ENCODE data around the gene PLA2G1B.
A peak's percentile ranks its signal among the peaks of the same experiment; 100 is the strongest.

Gene PLA2G1B

DNA sequence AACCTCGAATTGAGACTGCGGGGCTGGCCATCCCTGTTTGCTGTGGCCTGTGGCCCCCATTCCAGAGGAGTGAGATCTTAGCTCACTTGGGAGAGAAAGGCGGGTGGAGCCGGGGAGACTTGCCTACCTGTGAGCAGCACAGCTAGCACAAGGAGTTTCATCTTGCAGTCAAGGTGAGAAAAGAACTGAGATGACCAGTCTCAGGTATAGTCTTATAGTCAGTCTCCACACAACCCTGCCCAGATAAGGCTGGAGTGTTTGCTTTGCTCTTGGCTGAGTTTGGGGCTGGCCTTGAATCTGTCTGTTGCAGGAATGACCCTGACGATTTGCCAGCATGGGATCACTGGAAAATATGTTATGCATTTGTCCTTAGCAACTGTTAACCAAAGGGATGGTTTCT is at the start of gene PLA2G1B:
Gene PLA2G1B (minus strand): TSS at position 187 of the 400 bp plus-strand sequence. CDS start 26 bp downstream, at position 161.
- Mint-ChIP-seq H3K9me3 (no peaks in the 10 kb centered on the region), H3K27ac (no peak within 1 kb of the TSS), H3K27me3 (ENCODE audit: low read depth, poor library complexity) (peaks cover 50% of the 10 kb centered on the region), H3K4me1 (peaks cover 11% of the 10 kb centered on the region), H3K4me3 (no peak within 1 kb of the TSS), H3K36me3 (ENCODE audit: low read depth) (no peaks in the 10 kb centered on the region)
- TF ChIP-seq, protein P1, sequence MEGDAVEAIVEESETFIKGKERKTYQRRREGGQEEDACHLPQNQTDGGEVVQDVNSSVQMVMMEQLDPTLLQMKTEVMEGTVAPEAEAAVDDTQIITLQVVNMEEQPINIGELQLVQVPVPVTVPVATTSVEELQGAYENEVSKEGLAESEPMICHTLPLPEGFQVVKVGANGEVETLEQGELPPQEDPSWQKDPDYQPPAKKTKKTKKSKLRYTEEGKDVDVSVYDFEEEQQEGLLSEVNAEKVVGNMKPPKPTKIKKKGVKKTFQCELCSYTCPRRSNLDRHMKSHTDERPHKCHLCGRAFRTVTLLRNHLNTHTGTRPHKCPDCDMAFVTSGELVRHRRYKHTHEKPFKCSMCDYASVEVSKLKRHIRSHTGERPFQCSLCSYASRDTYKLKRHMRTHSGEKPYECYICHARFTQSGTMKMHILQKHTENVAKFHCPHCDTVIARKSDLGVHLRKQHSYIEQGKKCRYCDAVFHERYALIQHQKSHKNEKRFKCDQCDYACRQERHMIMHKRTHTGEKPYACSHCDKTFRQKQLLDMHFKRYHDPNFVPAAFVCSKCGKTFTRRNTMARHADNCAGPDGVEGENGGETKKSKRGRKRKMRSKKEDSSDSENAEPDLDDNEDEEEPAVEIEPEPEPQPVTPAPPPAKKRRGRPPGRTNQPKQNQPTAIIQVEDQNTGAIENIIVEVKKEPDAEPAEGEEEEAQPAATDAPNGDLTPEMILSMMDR (IDR thresholded peaks at IDR 0.05), result no peak
- no peak for DNase-seq

DNA sequence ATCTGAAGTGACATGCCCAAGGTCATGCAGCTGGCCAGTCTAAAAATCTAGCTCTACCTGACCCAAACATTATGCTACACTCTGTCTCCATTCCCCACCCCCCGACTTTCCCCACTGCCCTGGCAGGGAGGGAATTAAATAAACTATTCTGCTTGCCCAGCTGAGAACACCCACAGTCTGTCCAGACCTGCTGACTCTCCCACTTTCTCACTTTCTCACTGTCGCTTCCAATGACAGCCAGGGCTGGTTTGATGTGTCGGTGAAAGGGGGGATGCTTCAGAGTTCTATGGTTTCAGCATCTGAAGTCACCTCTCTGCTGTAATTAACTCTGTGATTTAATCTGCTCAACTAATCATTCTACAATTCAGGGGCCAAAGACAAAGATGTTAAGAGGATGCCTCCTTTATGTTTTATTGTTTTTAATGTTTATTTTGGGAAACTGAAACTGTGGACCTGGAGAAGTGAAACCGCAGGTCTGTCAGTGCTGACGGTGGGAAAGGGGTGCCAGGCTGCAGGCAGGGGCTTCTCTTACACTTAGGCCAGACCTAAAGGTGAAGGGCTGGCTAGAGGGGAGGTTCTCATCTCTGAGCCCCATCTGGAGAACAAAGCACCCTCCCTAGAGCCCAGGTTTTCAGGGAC is 49.5 kb upstream of the PLA2G1B start:
- DNase-seq, result no peak
- peak overlapping the region; percentile 29 for H3K4me3 Mint-ChIP-seq
- peaks cover 38% of the 10 kb centered on the region for H3K4me1 Mint-ChIP-seq
- H3K36me3 Mint-ChIP-seq (ENCODE audit: low read depth), result no peaks in the 10 kb centered on the region
- peaks cover 4% of the 10 kb centered on the region for H3K9me3 Mint-ChIP-seq
- TF ChIP-seq, protein P1 (IDR thresholded peaks at IDR 0.05), result no peak
- H3K27ac Mint-ChIP-seq, result peak overlapping the region; percentile 10
- peaks cover 14% of the 10 kb centered on the region for H3K27me3 Mint-ChIP-seq (ENCODE audit: low read depth, poor library complexity)

DNA sequence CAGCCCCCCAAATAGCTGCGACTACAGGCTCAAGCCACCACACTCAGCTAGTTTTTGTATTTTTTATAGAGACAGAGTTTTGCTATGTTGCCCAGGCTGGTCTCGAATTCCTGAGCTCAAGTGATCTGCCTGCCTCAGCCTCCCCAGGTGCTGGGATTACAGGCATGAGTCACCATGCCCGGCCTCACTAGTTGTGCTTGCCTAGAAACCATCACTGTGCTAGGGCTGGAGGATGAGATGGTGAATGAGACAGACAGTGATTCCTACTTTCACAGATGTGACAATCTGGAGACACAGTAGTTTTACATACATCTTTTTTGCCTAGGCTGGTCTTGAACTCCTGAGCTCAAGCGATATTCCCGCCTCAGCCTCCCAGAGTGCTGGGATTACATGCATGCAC is 48.8 kb upstream of the PLA2G1B start:
- no peak overlapping the region for H3K27ac Mint-ChIP-seq
- TF ChIP-seq, protein P1 (IDR thresholded peaks at IDR 0.05), result no peak
- H3K4me1 Mint-ChIP-seq, result peaks cover 32% of the 10 kb centered on the region
- no peak for DNase-seq
- no peak overlapping the region for H3K4me3 Mint-ChIP-seq
- H3K9me3 Mint-ChIP-seq, result peaks cover 4% of the 10 kb centered on the region
- peaks cover 20% of the 10 kb centered on the region for H3K27me3 Mint-ChIP-seq (ENCODE audit: low read depth, poor library complexity)
- no peaks in the 10 kb centered on the region for H3K36me3 Mint-ChIP-seq (ENCODE audit: low read depth)

DNA sequence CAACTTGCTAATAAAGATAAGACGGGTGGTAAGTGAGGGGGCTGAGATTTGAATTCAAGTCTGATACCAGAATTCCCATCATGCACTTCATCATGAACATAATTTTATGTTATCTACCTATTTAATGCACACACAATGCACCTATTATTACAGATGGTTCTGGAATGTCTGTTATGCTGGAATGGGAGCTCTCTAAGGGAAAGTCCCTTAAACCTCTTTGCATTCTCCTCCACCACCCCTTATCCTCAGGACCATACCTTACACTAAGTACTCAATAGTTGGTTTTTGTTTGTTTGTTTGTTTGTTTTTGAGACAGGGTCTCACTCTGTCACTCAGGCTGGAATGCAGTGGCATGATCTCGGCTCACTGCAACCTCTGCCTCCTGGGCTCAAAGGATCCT is 48.4 kb upstream of the PLA2G1B start:
- Mint-ChIP-seq H3K36me3 (ENCODE audit: low read depth) (no peaks in the 10 kb centered on the region), H3K4me1 (peaks cover 31% of the 10 kb centered on the region), H3K27ac (peak overlapping the region; percentile 68), H3K4me3 (no peak overlapping the region), H3K27me3 (ENCODE audit: low read depth, poor library complexity) (peaks cover 24% of the 10 kb centered on the region), H3K9me3 (peaks cover 4% of the 10 kb centered on the region)
- TF ChIP-seq, protein P1 (IDR thresholded peaks at IDR 0.05), result no peak
- no peak for DNase-seq

DNA sequence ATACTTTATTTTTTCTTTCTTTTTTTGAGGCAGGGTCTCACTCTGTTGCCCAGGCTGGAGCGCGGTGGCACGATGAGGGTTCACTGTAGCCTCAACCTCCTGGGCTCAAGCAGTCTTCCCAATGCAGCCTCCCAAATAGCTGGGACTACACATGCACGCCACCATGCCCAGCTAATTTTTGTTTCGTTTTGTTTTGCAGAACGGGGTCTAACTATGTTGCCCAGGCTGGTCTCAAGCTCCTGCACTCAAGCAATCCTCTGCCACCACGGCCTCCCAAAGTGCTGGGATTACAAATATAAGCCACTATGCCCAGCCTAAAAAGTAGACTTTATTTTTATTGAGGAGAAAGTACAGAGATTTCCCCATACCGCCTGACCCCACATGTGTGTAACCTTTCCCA is 46.1 kb upstream of the PLA2G1B start:
- Mint-ChIP-seq H3K4me3 (no peak overlapping the region), H3K27me3 (ENCODE audit: low read depth, poor library complexity) (peaks cover 36% of the 10 kb centered on the region), H3K36me3 (ENCODE audit: low read depth) (no peaks in the 10 kb centered on the region), H3K4me1 (peaks cover 43% of the 10 kb centered on the region), H3K9me3 (no peaks in the 10 kb centered on the region), H3K27ac (no peak overlapping the region)
- DNase-seq, result no peak
- TF ChIP-seq, protein P1 (IDR thresholded peaks at IDR 0.05), result no peak
